HFFc6 (cell line): ENCODE measurements around the gene KLF4. TPM values are rescaled to one million over a fixed set of nuclear protein-coding genes. Genes with fewer than 3 reads are reported as not detected.

Experiments
- DNase-seq: peaks from one replicate; pipeline ENCODE4 v3.0.0-alpha.2; 2018
- H3K27ac Mint-ChIP-seq: 2 replicates; pipeline ENCODE4 v1.8.0; 2020; ENCODE audit warnings: mild to moderate bottlenecking, mixed read lengths
- H3K27me3 Mint-ChIP-seq: 2 replicates; pipeline ENCODE4 v1.8.0; 2021; ENCODE audit warnings: mild to moderate bottlenecking, moderate library complexity, mixed read lengths; ENCODE audit not compliant: insufficient read depth
- H3K36me3 Mint-ChIP-seq: 2 replicates; pipeline ENCODE4 v1.8.0; 2021; ENCODE audit warnings: low read depth, mixed read lengths
- H3K4me1 Mint-ChIP-seq: 2 replicates; pipeline ENCODE4 v1.8.0; 2020; ENCODE audit warnings: low read depth, mixed read lengths
- H3K4me3 Mint-ChIP-seq: 2 replicates; pipeline ENCODE4 v1.8.0; 2020; ENCODE audit warnings: mild to moderate bottlenecking, moderate library complexity, mixed read lengths
- H3K9me3 Mint-ChIP-seq: 2 replicates; pipeline ENCODE4 v1.8.0; 2020; ENCODE audit warnings: mild to moderate bottlenecking, mixed read lengths
- total RNA-seq, 6 experiments: library from RNA; stranded (reverse); fragmentation: NEBNext Ultra II Directional; extraction: Animal tissue kit (Norgen Biotek cat#: 25700); gene quantifications; 2 replicates in 1 of 6; 3 replicates in 5 of 6; pipeline ENCODE4 v1.2.3, GENCODE V29; 2021
- TF ChIP-seq, protein P1 (sequence below): fragments of 200-600 bp; sonication (generic); IDR thresholded peaks from 2 replicates; pipeline ENCODE4 v1.5.0; 2021; ENCODE audit warnings: antibody characterized with exemption, mild to moderate bottlenecking

Gene KLF4
- total RNA-seq, 6 experiments from 2014 or later: 1.3 to 3.3 (median 2.4) TPM

DNA sequence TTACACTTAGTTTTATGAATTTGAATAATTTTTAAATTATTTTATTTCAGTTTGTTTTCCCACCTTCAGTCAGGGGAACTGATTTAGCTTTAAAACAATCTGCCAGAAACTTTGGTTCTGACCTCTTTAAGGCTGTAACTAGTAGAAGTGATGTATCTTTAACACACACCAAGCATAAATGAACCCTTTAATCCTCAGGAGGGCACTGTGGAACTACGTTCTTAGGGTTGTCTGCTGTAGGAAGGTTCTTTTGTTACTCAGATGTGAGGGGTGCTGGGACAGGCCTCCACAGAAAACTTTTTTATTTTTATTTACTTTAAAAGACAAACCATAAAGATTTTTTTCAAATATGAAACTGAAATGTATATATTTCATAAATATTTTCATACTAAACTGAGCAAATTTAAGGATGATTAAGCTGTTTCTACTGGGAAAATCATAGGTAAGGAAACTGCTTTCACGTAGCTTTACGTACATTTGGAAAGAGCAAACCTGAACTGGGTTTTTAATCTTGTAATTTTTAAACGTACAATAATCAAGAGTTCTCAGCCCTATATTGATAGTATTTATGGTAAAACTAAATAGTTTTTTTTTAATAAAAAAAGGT lies 5.3 kb downstream of the KLF4 start:
- DNase-seq: peak; percentile 68
- H3K27ac Mint-ChIP-seq: no peak overlapping the region
- peaks cover 13% of the 10 kb centered on the region for H3K4me1 Mint-ChIP-seq
- no peak overlapping the region for H3K4me3 Mint-ChIP-seq
- TF ChIP-seq, protein P1, sequence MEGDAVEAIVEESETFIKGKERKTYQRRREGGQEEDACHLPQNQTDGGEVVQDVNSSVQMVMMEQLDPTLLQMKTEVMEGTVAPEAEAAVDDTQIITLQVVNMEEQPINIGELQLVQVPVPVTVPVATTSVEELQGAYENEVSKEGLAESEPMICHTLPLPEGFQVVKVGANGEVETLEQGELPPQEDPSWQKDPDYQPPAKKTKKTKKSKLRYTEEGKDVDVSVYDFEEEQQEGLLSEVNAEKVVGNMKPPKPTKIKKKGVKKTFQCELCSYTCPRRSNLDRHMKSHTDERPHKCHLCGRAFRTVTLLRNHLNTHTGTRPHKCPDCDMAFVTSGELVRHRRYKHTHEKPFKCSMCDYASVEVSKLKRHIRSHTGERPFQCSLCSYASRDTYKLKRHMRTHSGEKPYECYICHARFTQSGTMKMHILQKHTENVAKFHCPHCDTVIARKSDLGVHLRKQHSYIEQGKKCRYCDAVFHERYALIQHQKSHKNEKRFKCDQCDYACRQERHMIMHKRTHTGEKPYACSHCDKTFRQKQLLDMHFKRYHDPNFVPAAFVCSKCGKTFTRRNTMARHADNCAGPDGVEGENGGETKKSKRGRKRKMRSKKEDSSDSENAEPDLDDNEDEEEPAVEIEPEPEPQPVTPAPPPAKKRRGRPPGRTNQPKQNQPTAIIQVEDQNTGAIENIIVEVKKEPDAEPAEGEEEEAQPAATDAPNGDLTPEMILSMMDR: peak; percentile 74
- no peaks in the 10 kb centered on the region for H3K9me3 Mint-ChIP-seq
- H3K27me3 Mint-ChIP-seq: peaks cover 5% of the 10 kb centered on the region
- H3K36me3 Mint-ChIP-seq: no peaks in the 10 kb centered on the region

DNA sequence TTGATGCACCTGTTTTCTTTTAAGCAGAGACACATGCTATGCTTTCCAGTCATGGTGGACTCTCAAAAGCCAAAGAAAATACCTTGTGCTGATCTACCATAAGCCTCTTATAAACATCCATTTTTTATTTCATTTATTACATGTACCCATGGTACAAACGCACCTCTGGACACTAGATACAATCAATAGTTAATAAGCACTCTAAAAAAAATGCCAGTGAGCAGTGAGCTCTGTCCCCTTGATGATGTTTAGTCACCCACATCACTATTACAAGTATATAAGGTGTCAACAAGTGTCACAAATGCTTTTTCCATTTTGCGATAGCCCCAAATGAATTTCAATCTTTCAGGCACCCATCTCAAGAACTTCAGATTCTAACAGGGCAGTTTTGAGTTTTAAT lies 5.9 kb downstream of the KLF4 start:
- Mint-ChIP-seq H3K4me1 (peaks cover 13% of the 10 kb centered on the region), H3K9me3 (no peaks in the 10 kb centered on the region), H3K4me3 (no peak overlapping the region), H3K27me3 (peaks cover 6% of the 10 kb centered on the region), H3K27ac (no peak overlapping the region), H3K36me3 (no peaks in the 10 kb centered on the region)
- DNase-seq: no peak
- TF ChIP-seq, protein P1: no peak

DNA sequence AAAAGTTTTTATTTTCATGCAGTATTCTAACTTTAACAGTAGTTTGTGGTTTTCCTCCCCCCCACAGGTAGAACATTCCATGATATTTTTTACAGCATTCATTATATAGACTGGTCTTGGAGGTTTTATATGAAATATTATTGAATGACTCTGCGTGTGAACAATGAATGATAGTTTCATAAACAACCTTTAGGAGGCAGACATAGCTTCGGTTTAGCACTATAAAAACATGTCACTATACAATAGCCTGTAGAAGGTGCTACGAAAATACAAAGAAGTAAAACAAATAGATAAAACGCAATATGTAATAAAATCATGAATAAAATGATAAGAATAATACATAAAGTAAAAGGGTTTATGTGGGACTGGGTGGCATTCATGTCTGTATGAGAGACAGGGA lies 8.5 kb downstream of the KLF4 start:
- Mint-ChIP-seq H3K27me3 (peaks cover 8% of the 10 kb centered on the region), H3K9me3 (no peaks in the 10 kb centered on the region), H3K36me3 (no peaks in the 10 kb centered on the region), H3K27ac (no peak overlapping the region), H3K4me1 (peaks cover 13% of the 10 kb centered on the region), H3K4me3 (peak overlapping the region; percentile 44; the same call in 1 of the 2 replicates)
- DNase-seq: no peak
- TF ChIP-seq, protein P1: peak; percentile 42

DNA sequence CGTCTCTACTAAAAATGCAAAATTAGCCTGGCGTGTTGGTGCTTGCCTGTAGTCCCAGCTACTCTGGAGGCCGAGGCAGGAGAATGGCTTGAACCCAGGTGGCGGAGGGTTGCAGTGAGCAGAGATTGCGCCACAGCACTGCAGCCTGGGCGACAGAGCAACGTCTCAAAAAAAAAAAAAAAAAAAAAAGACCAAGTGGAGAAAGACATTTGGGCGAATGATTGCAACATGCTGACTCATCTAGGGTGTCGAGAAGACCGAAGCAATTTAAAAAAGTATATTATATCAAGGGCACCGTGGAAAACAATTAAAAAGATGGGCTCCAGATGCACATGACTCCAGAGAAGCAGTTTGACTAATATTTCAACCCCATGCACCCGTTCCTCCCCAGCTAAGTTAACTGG lies 9.2 kb downstream of the KLF4 start:
- Mint-ChIP-seq H3K36me3 (no peaks in the 10 kb centered on the region), H3K27me3 (peaks cover 8% of the 10 kb centered on the region), H3K4me1 (peaks cover 13% of the 10 kb centered on the region), H3K27ac (no peak overlapping the region), H3K4me3 (peak overlapping the region; percentile 48), H3K9me3 (no peaks in the 10 kb centered on the region)
- DNase-seq: peak; percentile 28
- TF ChIP-seq, protein P1: no peak

DNA sequence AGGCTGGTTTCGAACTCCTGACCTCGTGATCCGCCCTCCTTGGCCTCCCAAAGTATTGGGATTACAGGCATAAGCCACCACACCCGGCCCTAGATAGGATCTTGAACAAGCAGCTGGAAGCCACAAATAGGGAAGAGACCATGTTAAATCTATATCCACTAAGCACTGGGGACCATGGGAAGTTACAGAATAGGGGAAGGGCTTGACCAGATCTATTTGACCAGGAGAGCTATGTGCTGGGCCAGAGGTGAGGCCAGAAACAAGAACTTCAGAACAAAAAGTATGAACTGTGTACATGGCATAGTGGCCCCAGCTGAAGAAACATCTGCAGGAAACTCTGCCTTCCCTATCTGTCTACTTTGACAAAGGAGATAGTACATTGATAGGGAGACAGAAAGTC lies 10.8 kb downstream of the KLF4 start:
- TF ChIP-seq, protein P1: no peak
- Mint-ChIP-seq H3K4me1 (peaks cover 13% of the 10 kb centered on the region), H3K9me3 (no peaks in the 10 kb centered on the region), H3K36me3 (no peaks in the 10 kb centered on the region), H3K27me3 (peaks cover 10% of the 10 kb centered on the region), H3K27ac (no peak overlapping the region), H3K4me3 (no peak overlapping the region)
- no peak for DNase-seq
